HCT116 (cell line): Measurements from ENCODE around the gene WNT3A. TPM values are rescaled to one million over a fixed set of nuclear protein-coding genes. Genes with fewer than 3 reads are reported as not detected.

Experiments
- ATAC-seq: fragments of 200-7000 bp; cut with Tn5 transposase; 2 replicates; pipeline ENCODE4 v1.9.1; 2020; ENCODE audit warnings: mild to moderate bottlenecking, moderate library complexity
- BruUV-seq: library from RNA; stranded (reverse); fragments of 400-500 nt; replicated peaks from 2 replicates; lab custom pipeline; 2021; lab: Mats Ljungman, UMichigan
- CTCF ChIA-PET: fragments of 300-600 bp; sonication (Branson Sonifier 250); formaldehyde crosslinking; loops from one replicate; lab custom pipeline; 2021; ENCODE audit warnings: antibody characterized with exemption; lab: Charles Lee
- POLR2A ChIA-PET: fragments of 300-600, 350-600 bp; sonication (Branson Sonifier 250); formaldehyde crosslinking; loops from one replicate; lab custom pipeline; 2021; ENCODE audit warnings: antibody characterized with exemption; lab: Charles Lee
- RAD21 ChIA-PET, 2 experiments: fragments of 300-600 bp; sonication (Branson Sonifier 250); formaldehyde crosslinking; loops; one replicate each; lab custom pipeline; 2023; ENCODE audit warnings: low total read pairs in 2 of 2; ENCODE audit not compliant: uncharacterized antibody in 2 of 2, unreplicated experiment in 2 of 2, low non-redundant PET in 1 of 2; lab: Charles Lee
- DNase-seq: peaks from one replicate; pipeline ENCODE4 v3.0.0-alpha.2; 2010; ENCODE audit warnings: low read depth, low spot score
- H2AFZ ChIP-seq: fragments of 200-600 bp; shearing (Covaris generic), sonication (generic); 2 replicates; pipeline ENCODE4 v1.6.1; 2017; ENCODE audit warnings: low read depth, mixed run types, mixed read lengths, antibody characterized with exemption, low read length; ENCODE audit not compliant: poor library complexity, severe bottlenecking
- H3K27ac ChIP-seq: 2 replicates; pipeline ENCODE4 v1.5.1; 2012; ENCODE audit warnings: low read depth, low read length
- H3K27me3 ChIP-seq: fragments of 200-600 bp; sonication (generic); 2 replicates; pipeline ENCODE4 v1.6.1; 2016; ENCODE audit warnings: mixed run types, low read length, mixed read lengths; ENCODE audit not compliant: insufficient read depth
- H3K36me3 ChIP-seq, 2 experiments: fragments of 200-500 bp in 1 of 2; fragments of 200-600 bp in 1 of 2; sonication (Bioruptor generic) in 1 of 2; sonication (generic) in 1 of 2; 2 replicates each; pipeline versions ENCODE4 v1.5.1 to v1.6.1; 2014 to 2016; ENCODE audit warnings: low read length in 2 of 2, inconsistent platforms in 1 of 2, mixed read lengths in 1 of 2, mixed run types in 1 of 2; ENCODE audit not compliant: insufficient read depth in 2 of 2, control insufficient read depth in 1 of 2
- H3K4me1 ChIP-seq, 2 experiments: fragments of 200-600 bp in 1 of 2; sonication (generic) in 1 of 2; 2 replicates each; pipeline versions ENCODE4 v1.5.1 to v1.6.1; 2012 to 2017; ENCODE audit warnings: low read length in 2 of 2, inconsistent platforms in 1 of 2, mild to moderate bottlenecking in 1 of 2, mixed read lengths in 1 of 2, mixed run types in 1 of 2, moderate library complexity in 1 of 2; ENCODE audit not compliant: insufficient read depth in 2 of 2, control insufficient read depth in 1 of 2
- H3K4me2 ChIP-seq: fragments of 200-600 bp; sonication (generic); 2 replicates; pipeline ENCODE4 v1.6.1; 2017; ENCODE audit warnings: mixed run types, low read length, mixed read lengths
- H3K4me3 ChIP-seq, 2 experiments: fragments of 200-600 bp in 1 of 2; sonication (generic) in 1 of 2; replicated peaks in 1 of 2; 2 replicates each; pipeline ENCODE4 v1.5.1; 2011 to 2016; ENCODE audit warnings: low read length in 2 of 2, control low read depth in 1 of 2, low read depth in 1 of 2, mild to moderate bottlenecking in 1 of 2, mixed read lengths in 1 of 2, mixed run types in 1 of 2
- H3K79me2 ChIP-seq: fragments of 200-600 bp; sonication (generic); 2 replicates; pipeline ENCODE4 v1.6.1; 2017; ENCODE audit warnings: mild to moderate bottlenecking, mixed run types, low read length, moderate library complexity, mixed read lengths; ENCODE audit not compliant: insufficient read depth
- H3K9ac ChIP-seq: fragments of 200-600 bp; sonication (generic); 2 replicates; pipeline ENCODE4 v1.6.1; 2016; ENCODE audit warnings: low read length, mixed read lengths
- H3K9me2 ChIP-seq: fragments of 200-600 bp; sonication (generic), shearing (Covaris generic); 2 replicates; pipeline ENCODE4 v1.6.1; 2017; ENCODE audit warnings: mixed run types, mild to moderate bottlenecking, moderate library complexity; ENCODE audit not compliant: insufficient read depth
- H3K9me3 ChIP-seq, 2 experiments: fragments of 200-500 bp in 1 of 2; fragments of 200-600 bp in 1 of 2; sonication (Bioruptor generic) in 1 of 2; sonication (generic) in 1 of 2; 2 replicates each; pipeline ENCODE4 v1.6.1; 2014 to 2017; ENCODE audit warnings: low read length in 2 of 2, mixed read lengths in 2 of 2, inconsistent platforms in 1 of 2, low read depth in 1 of 2, mild to moderate bottlenecking in 1 of 2, mixed run types in 1 of 2, moderate library complexity in 1 of 2; ENCODE audit not compliant: control insufficient read depth in 1 of 2, insufficient read depth in 1 of 2
- H4K20me1 ChIP-seq: fragments of 200-600 bp; sonication (generic), shearing (Covaris generic); 2 replicates; pipeline ENCODE4 v1.6.1; 2017; ENCODE audit warnings: mixed run types, mild to moderate bottlenecking, moderate library complexity; ENCODE audit not compliant: insufficient read depth
- ATF3 ChIP-seq: IDR thresholded peaks from 2 replicates; pipeline ENCODE4 v1.6.1; 2012
- CEBPB ChIP-seq: IDR thresholded peaks from 2 replicates; pipeline ENCODE4 v1.6.1; 2012; ENCODE audit warnings: low read depth
- EGR1 ChIP-seq: IDR thresholded peaks from 2 replicates; pipeline ENCODE4 v1.6.1; 2012; ENCODE audit warnings: low read depth
- EZH2 ChIP-seq: fragments of 200-600 bp; sonication (generic); IDR thresholded peaks from 2 replicates; pipeline ENCODE4 v1.6.1; 2017; ENCODE audit warnings: antibody characterized with exemption, mixed run types
- JUND ChIP-seq: IDR thresholded peaks from 2 replicates; pipeline ENCODE4 v1.6.1; 2012
- MAX ChIP-seq: IDR thresholded peaks from 2 replicates; pipeline ENCODE4 v1.6.1; 2012
- POLR2A ChIP-seq: IDR thresholded peaks from 2 replicates; pipeline ENCODE4 v1.7.0; 2011; ENCODE audit warnings: borderline replicate concordance; ENCODE audit not compliant: insufficient read depth, insufficient read length; ENCODE audit errors: extremely low read depth
- RAD21 ChIP-seq: IDR thresholded peaks from 2 replicates; pipeline ENCODE4 v1.6.1; 2012; ENCODE audit warnings: low read depth, mild to moderate bottlenecking
- SRF ChIP-seq: IDR thresholded peaks from 2 replicates; pipeline ENCODE4 v1.6.1; 2012; ENCODE audit warnings: low read depth
- YY1 ChIP-seq: IDR thresholded peaks from 2 replicates; pipeline ENCODE4 v1.6.1; 2011; ENCODE audit warnings: low read length, low read depth, moderate library complexity, mild to moderate bottlenecking; ENCODE audit not compliant: insufficient replicate concordance; ENCODE audit errors: extremely low read depth
- ZBTB33 ChIP-seq: IDR thresholded peaks from 2 replicates; pipeline ENCODE4 v1.6.1; 2011; ENCODE audit warnings: mild to moderate bottlenecking, low read length, moderate library complexity; ENCODE audit not compliant: insufficient replicate concordance; ENCODE audit errors: extremely low read depth
- intact Hi-C: fragments of 100-400 bp; cut with micrococcal nuclease; formaldehyde crosslinking; loops from 2 replicates; pipeline ENCODE4 v1.10.0; 2022
- total RNA-seq: library from RNA; stranded (reverse); gene quantifications from one replicate; pipeline ENCODE4 v1.2.1, GENCODE V29; 2021; ENCODE audit not compliant: unreplicated experiment

WNT3A gene
- total RNA-seq, 1 experiment from 2014 or later, result 3.7 TPM

GRCh38 chr1:228043281-228043848 lies 36.6 kb downstream of the WNT3A start:
- CTCF ChIA-PET, result no interaction called here
- Histone ChIP-seq H3K9ac (no peak overlapping the region), H3K4me2 (no peak overlapping the region), H3K4me3 (no peak overlapping the region), H3K9me2 (no peaks in the 10 kb centered on the region), H3K36me3 (no peaks in the 10 kb centered on the region), H3K9me3 (no peaks in the 10 kb centered on the region), H3K79me2 (no peaks in the 10 kb centered on the region), H3K4me1 (no peaks in the 10 kb centered on the region), H4K20me1 (no peaks in the 10 kb centered on the region), H2AFZ (no peak overlapping the region), H3K27me3 (0 out of 2 replicates have a peak, but pooled peaks cover 5% of the 10 kb centered on the region), H3K27ac (no peak overlapping the region)
- RAD21 ChIA-PET, result no interaction called here
- no TSS peak for BruUV-seq
- intact Hi-C loops, result no loop called here
- POLR2A ChIA-PET, result no interaction called here
- TF ChIP-seq EGR1 (no peak), YY1 (no peak), EZH2 (no peak), ZBTB33 (no peak), CEBPB (no peak), MAX (no peak), RAD21 (no peak), POLR2A (no peak), SRF (no peak), JUND (no peak), ATF3 (no peak)
- no peak for DNase-seq
- no peak for ATAC-seq
